Measurements from ENCODE around the gene TMEM108.

GRCh38 chr3:133124511-133124910 is 86.3 kb downstream of the TMEM108 start:
- TF ChIP-seq CTCF (IDR thresholded peaks at IDR 0.05 in 2 of 3, conservative IDR thresholded peaks at IDR 0.05 in 1 of 3; ENCODE audit: borderline replicate concordance in 1 of 3, insufficient read depth in 1 of 3, low read depth in 2 of 3, low read length in 2 of 3) (no peak), ZNF274 (IDR thresholded peaks at IDR 0.05; ENCODE audit: low read depth, low read length) (no peak), REST (IDR thresholded peaks at IDR 0.05; ENCODE audit: low read depth) (no peak), MAX (IDR thresholded peaks at IDR 0.05) (no peak), ATF3 (IDR thresholded peaks at IDR 0.05) (no peak), ELF1 (IDR thresholded peaks at IDR 0.05; ENCODE audit: borderline replicate concordance, low read depth) (no peak)
